Fibroblast of the conjunctiva (primary cell): ENCODE measurements around the gene L1TD1.
"Not testable (repeated sequence)": the region's sequence is repeated elsewhere in the genome, so short reads cannot be mapped to it uniquely, and the experiment has no call there.

Experiments
- DNase-seq: peaks from one replicate; pipeline ENCODE4 v3.0.0-alpha.2; 2010; ENCODE audit warnings: low read depth

The L1TD1 gene

GRCh38 chr1:62237950-62238374 is 43.3 kb downstream of the L1TD1 start:
- DNase-seq = no peak

- DNase-seq = no peak
Observed at GRCh38 chr1:62238507-62238906, 43.9 kb downstream of the L1TD1 start.

- DNase-seq = not testable (repeated sequence)
Observed at GRCh38 chr1:62239652-62240403, 45.2 kb downstream of the L1TD1 start.

DNA sequence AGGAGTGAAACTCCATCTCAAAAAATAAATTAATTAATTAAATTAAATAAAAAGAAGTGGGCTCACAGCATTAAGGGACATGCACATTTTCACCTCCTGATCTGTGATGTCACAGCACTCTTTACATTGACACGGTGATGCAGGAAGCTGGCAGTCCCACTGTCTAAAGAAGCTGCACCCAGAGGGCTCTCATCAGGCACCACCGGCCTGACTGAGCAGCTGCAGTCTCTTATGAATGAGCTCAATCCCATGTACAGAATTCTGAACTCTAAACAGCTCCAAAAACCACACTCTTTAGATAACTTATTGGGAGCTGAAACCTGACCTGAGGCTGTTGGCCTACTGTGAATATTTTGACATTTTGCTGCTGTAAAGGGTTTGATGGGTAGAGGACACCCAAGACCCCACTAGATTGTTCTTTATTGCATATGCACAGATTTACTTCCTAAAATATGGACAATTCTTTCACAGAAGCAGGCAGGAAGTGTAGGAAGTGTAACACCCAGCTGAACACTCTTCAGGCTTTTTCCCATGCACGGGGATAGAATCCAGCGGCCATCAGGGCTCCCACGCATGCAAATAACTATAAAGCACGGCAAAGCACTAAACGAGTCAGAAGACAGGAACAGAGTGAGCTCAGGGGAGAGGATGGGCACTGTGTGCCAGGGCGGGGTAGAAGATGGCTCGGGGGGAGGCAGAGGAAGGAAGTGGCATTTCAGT is 46.2 kb downstream of the L1TD1 start:
- no peak for DNase-seq

DNA sequence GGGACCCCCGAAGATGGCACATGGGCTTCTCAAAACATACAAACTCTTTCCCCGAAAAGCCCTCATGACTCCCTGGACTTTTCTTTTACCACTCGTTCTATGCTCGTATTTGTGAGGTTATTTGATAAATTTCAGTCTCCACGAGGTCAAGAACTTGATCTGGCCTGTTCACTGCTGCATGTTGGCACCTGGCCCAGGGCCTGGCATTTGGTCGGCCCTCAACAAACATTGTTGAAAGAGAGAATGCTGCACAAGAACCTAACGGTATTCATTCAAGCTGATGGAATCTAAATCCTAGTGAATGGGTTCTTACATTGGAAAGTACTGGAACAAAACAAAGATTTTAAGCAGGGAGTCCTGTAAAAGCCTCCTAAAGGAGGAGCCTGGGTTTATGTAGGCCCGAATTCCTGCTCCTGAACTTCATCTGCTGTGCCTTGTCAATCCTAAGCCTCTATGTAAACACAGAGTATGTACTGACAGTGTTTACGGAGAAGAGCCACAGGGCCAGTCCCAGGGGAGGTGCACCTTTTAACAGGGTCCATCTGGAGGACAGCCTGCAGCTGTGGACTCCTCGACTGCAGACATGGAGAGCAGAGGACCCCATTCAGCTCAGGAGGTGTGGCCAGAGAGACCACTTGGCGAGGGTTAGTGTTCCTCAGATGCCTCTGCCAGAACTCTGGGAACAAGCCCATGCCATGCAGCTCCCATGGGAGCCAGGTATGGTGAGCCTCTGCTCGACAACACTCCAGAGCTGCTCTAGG is 46.9 kb downstream of the L1TD1 start:
- no peak for DNase-seq

DNA sequence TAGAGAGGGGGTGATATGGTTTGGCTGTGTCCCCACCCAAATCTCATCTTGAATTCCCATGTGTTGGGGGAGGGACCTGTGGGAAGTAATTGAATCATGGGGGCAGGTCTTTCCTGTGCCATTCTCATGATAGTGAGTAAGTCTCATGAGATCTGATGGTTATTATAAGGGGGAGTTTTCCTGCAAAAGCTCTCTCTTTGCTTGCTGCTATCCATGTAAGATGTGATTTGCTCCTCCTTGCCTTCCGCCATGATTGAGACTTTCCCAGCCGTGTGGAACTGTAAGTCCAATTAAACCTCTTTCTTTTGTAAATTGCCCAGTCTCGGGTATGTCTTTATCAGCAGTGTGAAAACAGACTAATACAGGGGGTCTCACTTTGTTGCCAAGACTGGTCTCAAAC is 49.7 kb downstream of the L1TD1 start:
- not testable (repeated sequence) for DNase-seq

- no peak for DNase-seq
Observed at GRCh38 chr1:62245201-62245600, 50.6 kb downstream of the L1TD1 start.

DNA sequence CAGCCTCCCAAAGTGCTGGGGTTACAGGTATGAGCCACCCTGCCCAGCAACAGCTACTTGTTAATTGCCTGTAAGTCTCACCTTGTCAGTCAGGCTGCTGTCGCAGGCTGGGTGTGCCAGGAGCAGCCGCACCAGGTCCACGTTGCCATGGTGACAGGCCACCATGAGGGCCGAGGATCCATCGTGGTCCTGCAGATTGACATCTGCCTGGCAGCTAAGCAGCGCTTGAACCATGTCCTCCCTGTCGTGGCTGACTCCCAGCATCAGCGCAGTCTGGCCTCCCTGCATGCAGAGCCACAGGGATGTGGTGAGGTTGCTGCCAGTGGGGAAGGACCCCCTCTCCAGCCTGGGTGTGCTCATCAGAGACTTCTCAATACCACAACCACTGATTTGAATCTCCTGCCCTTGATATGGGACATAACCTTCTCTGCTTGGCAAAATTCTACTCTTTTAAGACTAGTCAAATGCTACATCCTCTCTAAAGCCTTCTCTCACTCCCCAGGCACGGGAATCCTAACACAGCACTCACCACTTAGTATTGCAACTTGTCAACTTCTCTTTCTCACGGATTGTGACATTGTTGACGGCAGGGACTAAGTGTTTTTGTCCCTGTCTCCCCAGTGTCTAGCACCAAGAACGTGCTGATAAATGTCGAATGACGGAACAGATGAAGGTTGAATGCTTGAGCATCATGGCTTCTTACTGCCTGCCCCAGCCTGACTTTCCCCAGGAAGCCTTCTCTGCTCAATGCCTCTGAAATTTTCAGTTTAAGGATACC is 52.9 kb downstream of the L1TD1 start:
- no peak for DNase-seq

- no peak for DNase-seq
Observed at GRCh38 chr1:62250126-62250726, 55.6 kb downstream of the L1TD1 start.

- DNase-seq = no peak
Observed at GRCh38 chr1:62259551-62259950, 64.9 kb downstream of the L1TD1 start.

DNA sequence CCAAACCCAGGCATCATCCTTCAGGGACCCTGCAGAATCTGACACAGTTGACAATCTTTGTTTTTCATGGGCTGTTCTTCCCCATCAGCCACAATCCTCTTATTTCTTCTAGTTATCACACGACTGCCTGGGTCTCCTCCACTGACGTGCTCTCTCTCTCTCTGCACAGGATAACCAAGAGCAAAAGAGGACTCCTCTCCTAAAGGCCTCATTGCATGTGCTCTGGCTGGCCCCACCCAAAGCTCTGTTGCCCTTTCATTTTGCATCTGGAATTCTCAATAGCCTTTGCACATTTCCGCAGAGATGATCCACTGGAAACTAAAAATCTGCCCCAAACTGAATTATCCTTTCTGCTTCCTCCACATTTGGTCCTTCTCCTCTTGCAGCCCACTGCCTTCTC is 66.0 kb downstream of the L1TD1 start:
- no peak for DNase-seq
